ENCODE results near the gene FOXP1. TPM values are rescaled to one million over a fixed set of nuclear protein-coding genes. Genes with fewer than 3 reads are reported as not detected.
A peak's percentile ranks its signal among the peaks of the same experiment; 100 is the strongest.
"Not testable (repeated sequence)": the region's sequence is repeated elsewhere in the genome, so short reads cannot be mapped to it uniquely, and the experiment has no call there.

The FOXP1 gene
- total and polyA plus RNA-seq, 2 donors (not counting 1 experiment from before 2014, with no cell fraction given) = 91.1 to 508 TPM

GRCh38 chr3:71327936-71328335, 255.6 kb downstream of the FOXP1 start:
- CTCF ChIA-PET = no interaction called here
- intact Hi-C loops (cut with micrococcal nuclease) = no loop called here
- Histone ChIP-seq H3K79me2 (ENCODE audit: control insufficient read depth, insufficient read depth, low read length) (peaks cover 78% of the 10 kb centered on the region), H3K36me3 (replicated peaks in 1 of 2; ENCODE audit: control extremely low read depth in 1 of 2, control insufficient read depth in 1 of 2, extremely low read depth in 1 of 2, insufficient read depth in 2 of 2, low read length in 1 of 2) (peaks cover 3 to 11% of the 10 kb centered on the region in 2 experiments), H3K27me3 (replicated peaks in 1 of 4; ENCODE audit: control extremely low read depth in 1 of 4, control insufficient read depth in 3 of 4, insufficient read depth in 4 of 4, low read length in 3 of 4) (no peaks in the 10 kb centered on the region), H3K9me3 (ENCODE audit: control extremely low read depth in 1 of 3, control insufficient read depth in 2 of 3, insufficient read depth in 1 of 3, low read length in 2 of 3) (peaks cover 0 to 12% (median 0%) of the 10 kb centered on the region in 3 donors), H3K4me1 (ENCODE audit: control insufficient read depth in 2 of 2, insufficient read depth in 2 of 2, low read length in 2 of 2) (no peaks in the 10 kb centered on the region), H3K27ac (ENCODE audit: low read length in 2 of 2) (no peak overlapping the region), H3K9ac (ENCODE audit: low read length) (no peak overlapping the region), H2AFZ (ENCODE audit: insufficient read depth, low read depth, low read length, poor library complexity, severe bottlenecking) (no peak overlapping the region), H3K4me3 (ENCODE audit: control extremely low read depth in 1 of 5, extremely low read depth in 1 of 5, insufficient read depth in 1 of 5, low read depth in 2 of 5, low read length in 4 of 5) (no peak overlapping the region), H4K20me1 (ENCODE audit: control insufficient read depth, insufficient read depth, low read length, poor library complexity, severe bottlenecking) (no peaks in the 10 kb centered on the region), H3K4me2 (replicated peaks; ENCODE audit: low read depth, low read length, poor library complexity, severe bottlenecking) (no peak overlapping the region)
- Mint-ChIP-seq H3K4me3 (no peak overlapping the region), H3K27ac (no peak overlapping the region), H3K4me1 (peaks cover 14% of the 10 kb centered on the region), H3K27me3 (no peaks in the 10 kb centered on the region), H3K9me3 (ENCODE audit: insufficient read depth) (no peaks in the 10 kb centered on the region)
- DNase-seq = no peak
- TF ChIP-seq EZH2 (IDR thresholded peaks at IDR 0.05; ENCODE audit: borderline replicate concordance, insufficient read depth, low read depth, low read length, poor library complexity, severe bottlenecking) (no peak), CTCF (IDR thresholded peaks at IDR 0.05) (no peak)
- POLR2A ChIA-PET = interaction anchor here (0.7 kb wide), 1 partner anchor 65 kb away, joined by 5 read pairs; no protein-coding TSS in a partner anchor
- 100% methylated on average over 2 of the region's 4 CpGs for WGBS (ENCODE audit: insufficient coverage)
- no peak for ATAC-seq (ENCODE audit: low read depth)

- ATAC-seq (ENCODE audit: low read depth) (no peak), DNase-seq (no peak)
- Mint-ChIP-seq H3K4me3 (no peak overlapping the region), H3K27me3 (no peaks in the 10 kb centered on the region), H3K27ac (no peak overlapping the region), H3K4me1 (peaks cover 20% of the 10 kb centered on the region), H3K9me3 (ENCODE audit: insufficient read depth) (no peaks in the 10 kb centered on the region)
- ChIA-PET POLR2A (no interaction called here), CTCF (interaction anchor here (1.4 kb wide), 1 partner anchor 12 kb away, joined by 3 read pairs; no protein-coding TSS in a partner anchor)
- intact Hi-C loops (cut with micrococcal nuclease) = no loop called here
- Histone ChIP-seq H3K9me3 (ENCODE audit: control extremely low read depth in 1 of 3, control insufficient read depth in 2 of 3, insufficient read depth in 1 of 3, low read length in 2 of 3) (peaks cover 0 to 4% (median 0%) of the 10 kb centered on the region in 3 donors), H3K27me3 (replicated peaks in 1 of 4; ENCODE audit: control extremely low read depth in 1 of 4, control insufficient read depth in 3 of 4, insufficient read depth in 4 of 4, low read length in 3 of 4) (no peaks in the 10 kb centered on the region), H3K4me1 (ENCODE audit: control insufficient read depth in 2 of 2, insufficient read depth in 2 of 2, low read length in 2 of 2) (peaks cover 3 to 5% of the 10 kb centered on the region in 2 donors), H3K27ac (ENCODE audit: low read length in 2 of 2) (no peak overlapping the region), H3K36me3 (replicated peaks in 1 of 2; ENCODE audit: control extremely low read depth in 1 of 2, control insufficient read depth in 1 of 2, extremely low read depth in 1 of 2, insufficient read depth in 2 of 2, low read length in 1 of 2) (peaks cover 0 to 4% of the 10 kb centered on the region in 2 experiments), H3K79me2 (ENCODE audit: control insufficient read depth, insufficient read depth, low read length) (peaks cover 88% of the 10 kb centered on the region), H2AFZ (ENCODE audit: insufficient read depth, low read depth, low read length, poor library complexity, severe bottlenecking) (no peak overlapping the region), H3K9ac (ENCODE audit: low read length) (no peak overlapping the region), H3K4me3 (ENCODE audit: control extremely low read depth in 1 of 5, extremely low read depth in 1 of 5, insufficient read depth in 1 of 5, low read depth in 2 of 5, low read length in 4 of 5) (no peak overlapping the region), H4K20me1 (ENCODE audit: control insufficient read depth, insufficient read depth, low read length, poor library complexity, severe bottlenecking) (no peaks in the 10 kb centered on the region), H3K4me2 (replicated peaks; ENCODE audit: low read depth, low read length, poor library complexity, severe bottlenecking) (no peak overlapping the region)
- TF ChIP-seq CTCF (IDR thresholded peaks at IDR 0.05) (no peak), EZH2 (IDR thresholded peaks at IDR 0.05; ENCODE audit: borderline replicate concordance, insufficient read depth, low read depth, low read length, poor library complexity, severe bottlenecking) (no peak)
- WGBS (ENCODE audit: insufficient coverage) = 100% methylated on average over 1 of the region's 3 CpGs
Observed at GRCh38 chr3:71325715-71326114, 257.8 kb downstream of the FOXP1 start.

GRCh38 chr3:71324224-71324623, 259.3 kb downstream of the FOXP1 start:
- H3K9ac ChIP-seq (ENCODE audit: low read length); H2AFZ ChIP-seq (ENCODE audit: insufficient read depth, low read depth, low read length, poor library complexity, severe bottlenecking); H3K9me3 ChIP-seq (ENCODE audit: control extremely low read depth in 1 of 3, control insufficient read depth in 2 of 3, insufficient read depth in 1 of 3, low read length in 2 of 3); H3K4me2 ChIP-seq (replicated peaks; ENCODE audit: low read depth, low read length, poor library complexity, severe bottlenecking); H3K27ac ChIP-seq (ENCODE audit: low read length in 2 of 2); H3K36me3 ChIP-seq (replicated peaks in 1 of 2; ENCODE audit: control extremely low read depth in 1 of 2, control insufficient read depth in 1 of 2, extremely low read depth in 1 of 2, insufficient read depth in 2 of 2, low read length in 1 of 2); DNase-seq; H3K4me3 ChIP-seq (ENCODE audit: control extremely low read depth in 1 of 5, extremely low read depth in 1 of 5, insufficient read depth in 1 of 5, low read depth in 2 of 5, low read length in 4 of 5); intact Hi-C loops (cut with micrococcal nuclease); ATAC-seq (ENCODE audit: low read depth); H3K4me3 Mint-ChIP-seq; H3K27me3 Mint-ChIP-seq; POLR2A ChIA-PET; H3K4me1 ChIP-seq (ENCODE audit: control insufficient read depth in 2 of 2, insufficient read depth in 2 of 2, low read length in 2 of 2); H3K27me3 ChIP-seq (replicated peaks in 1 of 4; ENCODE audit: control extremely low read depth in 1 of 4, control insufficient read depth in 3 of 4, insufficient read depth in 4 of 4, low read length in 3 of 4); H3K9me3 Mint-ChIP-seq (ENCODE audit: insufficient read depth); H4K20me1 ChIP-seq (ENCODE audit: control insufficient read depth, insufficient read depth, low read length, poor library complexity, severe bottlenecking): not testable (repeated sequence)
- H3K27ac Mint-ChIP-seq = peak overlapping the region; percentile 8
- H3K79me2 ChIP-seq (ENCODE audit: control insufficient read depth, insufficient read depth, low read length) = peaks cover 88% of the 10 kb centered on the region
- 86% methylated on average over 1 of the region's 5 CpGs for WGBS (ENCODE audit: insufficient coverage)
- CTCF ChIA-PET = interaction anchor here (0.6 kb wide), 1 partner anchor 151 kb away, joined by 4 read pairs; no protein-coding TSS in a partner anchor
- peaks cover 18% of the 10 kb centered on the region for H3K4me1 Mint-ChIP-seq

Data from B cell (primary cell).